Tibial nerve (tissue), 4 donors: Measurements from ENCODE around the gene ANAPC15. TPM values are rescaled to one million over a fixed set of nuclear protein-coding genes. Genes with fewer than 3 reads are reported as not detected.

Experiments
- DNase-seq, 2 donors: peaks; one replicate each; pipeline ENCODE4 v3.0.0-alpha.2; 2019; ENCODE audit warnings: low spot score in 2 of 2
- H3K27ac ChIP-seq, 4 donors: fragments of 200-600 bp; sonication (generic) in 3 of 4; one replicate each; pipeline ENCODE4 v1.5.1; 2017 to 2019; ENCODE audit warnings: mild to moderate bottlenecking in 1 of 4
- H3K27me3 ChIP-seq, 2 donors: fragments of 200-600 bp; sonication (generic) in 1 of 2; one replicate each; pipeline versions ENCODE4 v1.5.1 to v1.6.0; 2017 to 2019
- H3K36me3 ChIP-seq, 3 donors: fragments of 200-600 bp; sonication (generic); one replicate each; pipeline ENCODE4 v1.5.1; 2018 to 2019
- H3K4me1 ChIP-seq, 4 donors: fragments of 200-600 bp; sonication (generic) in 3 of 4; one replicate each; pipeline ENCODE4 v1.5.1; 2017 to 2019
- H3K4me3 ChIP-seq, 4 donors: fragments of 200-600 bp; sonication (generic) in 3 of 4; one replicate each; pipeline ENCODE4 v1.5.1; 2017 to 2019; ENCODE audit warnings: mild to moderate bottlenecking in 1 of 4, moderate library complexity in 1 of 4
- H3K9me3 ChIP-seq, 4 donors: fragments of 200-600 bp; sonication (generic) in 3 of 4; one replicate each; pipeline ENCODE4 v1.5.1; 2017 to 2019
- EP300 ChIP-seq, 2 donors: sonication (generic); formaldehyde crosslinking; IDR thresholded peaks; one replicate each; pipeline ENCODE4 v1.6.1; 2017; ENCODE audit warnings: antibody characterized with exemption in 2 of 2, mild to moderate bottlenecking in 1 of 2
- POLR2A ChIP-seq, 2 donors: fragments of 450-650 bp; IDR thresholded peaks; one replicate each; pipeline ENCODE4 v1.6.1; 2017; ENCODE audit warnings: antibody characterized with exemption in 2 of 2, mild to moderate bottlenecking in 2 of 2, moderate library complexity in 2 of 2
- WGBS, 2 donors: methylation state at CpG; one replicate each; pipeline ENCODE4 v1.1.5; 2018; 5-methylcytosine and 5-hydroxymethylcytosine counted together
- total RNA-seq, 4 donors: library from RNA; depleted of rRNA; stranded (reverse); fragments of >200 nt; gene quantifications; one replicate each; pipeline ENCODE4 v1.1.0, GENCODE V29; 2016
- TF ChIP-seq, protein P1 (sequence below), 5 experiments: fragments of 200-600 bp in 3 of 5; fragments of 450-650 bp in 2 of 5; sonication (generic) in 3 of 5; IDR thresholded peaks; one replicate each; pipeline ENCODE4 v1.5.1; 2016 to 2019; ENCODE audit warnings: antibody characterized with exemption in 5 of 5, mild to moderate bottlenecking in 3 of 5, moderate library complexity in 2 of 5

Gene ANAPC15
- total RNA-seq, 4 donors from 2014 or later = 20.8 to 36.7 (median 30.8) TPM

DNA sequence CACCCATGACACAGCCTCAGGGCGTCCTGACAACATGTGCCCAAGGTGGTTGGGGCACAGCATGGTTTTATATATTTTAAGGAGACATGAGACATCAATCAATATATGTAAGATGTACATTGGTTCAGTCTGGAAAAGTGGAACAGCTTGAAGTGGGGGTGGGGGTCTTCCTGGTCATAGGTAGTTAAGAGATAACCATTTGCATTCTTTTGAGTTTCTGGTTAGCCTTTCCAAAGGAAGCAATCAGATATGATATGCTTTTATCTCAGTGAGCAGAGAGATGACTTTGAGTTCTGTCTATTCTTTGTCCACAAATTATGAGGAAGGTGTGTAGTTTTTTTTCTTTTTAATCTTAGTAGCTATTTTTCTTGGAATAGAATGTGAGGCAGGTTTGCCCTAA lies 10.1 kb upstream of the ANAPC15 start:
- WGBS, 2 donors = 64 to 94% methylated on average over 1 of the region's 1 CpG
- DNase-seq = no peak
- no peaks in the 10 kb centered on the region for H3K9me3 ChIP-seq
- H3K4me1 ChIP-seq = no peaks in the 10 kb centered on the region
- TF ChIP-seq, protein P1, sequence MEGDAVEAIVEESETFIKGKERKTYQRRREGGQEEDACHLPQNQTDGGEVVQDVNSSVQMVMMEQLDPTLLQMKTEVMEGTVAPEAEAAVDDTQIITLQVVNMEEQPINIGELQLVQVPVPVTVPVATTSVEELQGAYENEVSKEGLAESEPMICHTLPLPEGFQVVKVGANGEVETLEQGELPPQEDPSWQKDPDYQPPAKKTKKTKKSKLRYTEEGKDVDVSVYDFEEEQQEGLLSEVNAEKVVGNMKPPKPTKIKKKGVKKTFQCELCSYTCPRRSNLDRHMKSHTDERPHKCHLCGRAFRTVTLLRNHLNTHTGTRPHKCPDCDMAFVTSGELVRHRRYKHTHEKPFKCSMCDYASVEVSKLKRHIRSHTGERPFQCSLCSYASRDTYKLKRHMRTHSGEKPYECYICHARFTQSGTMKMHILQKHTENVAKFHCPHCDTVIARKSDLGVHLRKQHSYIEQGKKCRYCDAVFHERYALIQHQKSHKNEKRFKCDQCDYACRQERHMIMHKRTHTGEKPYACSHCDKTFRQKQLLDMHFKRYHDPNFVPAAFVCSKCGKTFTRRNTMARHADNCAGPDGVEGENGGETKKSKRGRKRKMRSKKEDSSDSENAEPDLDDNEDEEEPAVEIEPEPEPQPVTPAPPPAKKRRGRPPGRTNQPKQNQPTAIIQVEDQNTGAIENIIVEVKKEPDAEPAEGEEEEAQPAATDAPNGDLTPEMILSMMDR (IDR thresholded peaks at IDR 0.05) = no peak
- TF ChIP-seq EP300 (IDR thresholded peaks at IDR 0.05) (no peak), POLR2A (IDR thresholded peaks at IDR 0.05) (no peak)
- H3K36me3 ChIP-seq = no peaks in the 10 kb centered on the region
- no peaks in the 10 kb centered on the region for H3K27me3 ChIP-seq
- H3K27ac ChIP-seq = no peak overlapping the region
- no peak overlapping the region for H3K4me3 ChIP-seq

DNA sequence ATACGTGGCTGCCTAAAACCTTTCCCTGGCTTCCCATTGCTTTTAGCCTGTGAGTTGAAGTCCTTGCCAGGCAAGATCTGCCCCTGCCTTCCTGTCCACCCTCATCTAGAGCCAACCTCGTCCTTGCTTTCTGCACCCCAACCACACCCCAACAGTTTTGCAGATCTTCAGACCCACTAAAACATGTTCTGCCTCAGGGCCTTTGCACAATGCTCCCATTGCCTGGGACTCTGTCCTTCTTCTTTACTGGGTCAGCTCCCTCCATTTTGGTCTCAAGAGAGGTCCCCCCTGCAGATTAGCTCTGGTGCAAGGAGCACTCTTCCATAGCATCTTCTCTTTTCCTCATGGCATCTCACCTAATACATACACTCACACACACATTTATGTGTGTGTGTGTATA lies 8.4 kb upstream of the ANAPC15 start:
- H3K36me3 ChIP-seq = no peaks in the 10 kb centered on the region
- no peak for DNase-seq
- no peak overlapping the region for H3K27ac ChIP-seq
- H3K9me3 ChIP-seq = no peaks in the 10 kb centered on the region
- H3K4me1 ChIP-seq = no peaks in the 10 kb centered on the region
- peaks cover 0 to 6% of the 10 kb centered on the region in 2 donors for H3K27me3 ChIP-seq
- TF ChIP-seq POLR2A (IDR thresholded peaks at IDR 0.05) (no peak), EP300 (IDR thresholded peaks at IDR 0.05) (no peak)
- TF ChIP-seq, protein P1 (IDR thresholded peaks at IDR 0.05) = no peak
- no peak overlapping the region for H3K4me3 ChIP-seq
- 69 to 74% methylated on average over 2 of the region's 2 CpGs for WGBS, 2 donors

DNA sequence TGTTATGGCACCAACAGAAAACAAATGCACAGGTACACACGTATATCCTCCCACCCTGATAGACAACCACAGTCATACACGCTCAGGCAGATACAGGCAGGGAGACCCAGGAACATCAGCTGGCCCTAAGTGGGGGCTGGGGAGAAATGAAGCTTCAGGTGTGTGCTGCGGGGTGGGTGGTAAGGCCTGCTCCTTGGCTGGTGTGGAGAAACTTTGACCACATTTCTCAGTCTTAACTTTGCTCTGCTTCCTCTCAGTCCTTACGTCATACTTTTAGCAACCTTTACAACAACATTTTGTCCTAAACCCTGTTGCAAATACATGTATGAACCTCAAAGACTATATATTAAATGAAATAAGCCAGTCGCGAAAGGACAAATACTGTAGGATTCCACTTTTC lies 6.7 kb upstream of the ANAPC15 start:
- WGBS, 2 donors = 76 to 80% methylated on average over 6 of the region's 6 CpGs
- H3K9me3 ChIP-seq = no peaks in the 10 kb centered on the region
- no peak overlapping the region for H3K4me3 ChIP-seq
- no peaks in the 10 kb centered on the region for H3K4me1 ChIP-seq
- peaks cover 0 to 6% of the 10 kb centered on the region in 2 donors for H3K27me3 ChIP-seq
- no peak for DNase-seq
- no peaks in the 10 kb centered on the region for H3K36me3 ChIP-seq
- TF ChIP-seq, protein P1 (IDR thresholded peaks at IDR 0.05) = no peak
- TF ChIP-seq POLR2A (IDR thresholded peaks at IDR 0.05) (no peak), EP300 (IDR thresholded peaks at IDR 0.05) (no peak)
- no peak overlapping the region for H3K27ac ChIP-seq

DNA sequence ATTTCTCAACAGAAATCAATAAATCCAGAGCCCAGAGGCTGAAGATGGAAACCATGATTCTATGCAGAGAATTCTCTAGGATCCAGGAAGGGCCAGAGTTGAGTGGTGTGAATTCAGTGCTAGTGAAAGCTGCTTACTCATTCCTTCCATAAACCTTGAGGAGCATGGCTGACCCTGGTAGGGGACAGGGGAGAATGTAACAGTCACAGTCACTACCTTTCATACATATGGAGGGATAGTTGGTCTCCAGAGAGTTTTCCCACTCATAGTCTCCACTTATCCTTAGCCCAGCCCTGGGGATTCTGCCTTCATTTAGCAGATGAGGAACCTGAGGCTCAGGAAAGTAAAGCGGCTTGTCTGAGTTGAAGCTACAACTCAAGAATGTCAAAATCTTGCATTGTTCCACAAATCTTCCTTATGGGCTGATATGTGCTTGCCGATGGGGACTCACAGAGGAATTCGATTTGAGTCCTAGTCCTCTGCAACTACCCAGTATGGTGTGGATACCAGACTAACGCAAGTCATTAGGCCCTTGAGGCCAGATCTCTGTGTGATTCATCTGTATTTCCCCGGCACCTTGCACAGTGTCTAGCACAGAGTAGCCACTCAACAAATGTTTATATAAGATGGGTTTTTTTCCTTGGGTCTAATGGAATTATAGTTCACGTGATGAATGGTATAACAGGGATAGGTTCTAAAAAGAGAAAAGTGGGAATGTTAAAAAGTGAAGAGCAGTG lies 3.7 kb upstream of the ANAPC15 start:
- TF ChIP-seq EP300 (IDR thresholded peaks at IDR 0.05) = no peak
- TF ChIP-seq POLR2A (IDR thresholded peaks at IDR 0.05) = no peak
- TF ChIP-seq, protein P1 (IDR thresholded peaks at IDR 0.05) = no peak
- no peaks in the 10 kb centered on the region for H3K9me3 ChIP-seq
- 88 to 90% methylated on average over 6 of the region's 6 CpGs for WGBS, 2 donors
- H3K27me3 ChIP-seq = peaks cover 0 to 6% of the 10 kb centered on the region in 2 donors
- no peak overlapping the region for H3K4me3 ChIP-seq
- peaks cover 0 to 11% (median 6%) of the 10 kb centered on the region in 4 donors for H3K4me1 ChIP-seq
- no peak for DNase-seq
- H3K36me3 ChIP-seq = no peaks in the 10 kb centered on the region
- no peak overlapping the region for H3K27ac ChIP-seq

DNA sequence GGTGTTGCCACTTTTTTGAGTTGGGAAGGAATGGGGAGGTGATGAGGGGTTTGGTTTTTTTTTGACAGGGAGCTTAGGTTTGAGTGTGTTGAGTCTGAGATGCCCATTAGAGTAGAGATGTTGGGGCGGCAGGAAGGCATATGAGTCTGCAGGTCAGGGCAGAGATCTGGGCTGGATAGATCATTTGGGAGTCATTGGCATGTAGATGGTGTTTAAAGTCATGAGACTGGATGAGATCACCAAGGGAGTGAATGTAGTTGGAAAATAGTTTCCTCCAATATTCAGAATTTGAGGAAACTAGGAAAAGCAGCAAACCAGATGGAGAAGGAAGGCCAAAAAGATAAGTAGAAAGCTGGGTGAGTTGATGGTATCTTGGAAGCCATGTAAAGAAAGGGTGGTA lies 2.1 kb upstream of the ANAPC15 start:
- no peaks in the 10 kb centered on the region for H3K9me3 ChIP-seq
- TF ChIP-seq POLR2A (IDR thresholded peaks at IDR 0.05) = no peak
- TF ChIP-seq, protein P1 (IDR thresholded peaks at IDR 0.05) = no peak
- no peak for TF ChIP-seq EP300 (IDR thresholded peaks at IDR 0.05)
- H3K4me3 ChIP-seq = no peak overlapping the region
- H3K36me3 ChIP-seq = peaks cover 0 to 4% (median 0%) of the 10 kb centered on the region in 3 donors
- H3K27ac ChIP-seq = no peak overlapping the region
- H3K27me3 ChIP-seq = peaks cover 0 to 6% of the 10 kb centered on the region in 2 donors
- peaks cover 0 to 15% (median 6%) of the 10 kb centered on the region in 4 donors for H3K4me1 ChIP-seq
- 97 to 100% methylated on average over 1 of the region's 1 CpG for WGBS, 2 donors
- no peak for DNase-seq
